ENCODE measurements around the gene CRABP1.

DNA sequence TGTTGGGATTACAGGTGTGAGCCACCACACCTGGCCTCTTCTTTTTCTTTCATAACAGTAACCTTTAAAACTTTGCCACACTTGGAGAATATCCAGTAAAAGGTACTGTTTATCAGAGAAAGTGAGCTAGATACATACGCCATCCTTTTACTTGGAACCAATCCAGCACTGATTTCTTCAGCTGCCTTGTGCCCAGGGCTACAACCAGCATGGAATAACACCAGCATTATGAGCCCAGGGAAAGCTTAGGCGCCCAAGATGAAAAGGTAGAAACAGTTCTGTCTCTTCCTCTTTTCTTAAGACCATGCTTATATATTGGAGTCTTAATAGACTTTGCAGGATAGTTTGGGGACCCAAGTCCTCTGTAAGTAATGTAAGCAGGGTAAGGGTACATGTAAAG is 49.1 kb upstream of the CRABP1 start:
- no peak for TF ChIP-seq CTCF (IDR thresholded peaks at IDR 0.05; ENCODE audit: low read length)
- TF ChIP-seq EZH2 (optimal IDR thresholded peaks at IDR 0.05; ENCODE audit: low read depth, low read length), result no peak
